Panc1 (cell line): Measurements from ENCODE around the gene SAPCD1. TPM values are rescaled to one million over a fixed set of nuclear protein-coding genes. Genes with fewer than 3 reads are reported as not detected.

Experiments
- ATAC-seq: fragments of 200-7000 bp; cut with Tn5 transposase; 2 replicates; pipeline ENCODE4 v1.9.1; 2020; ENCODE audit warnings: mild to moderate bottlenecking, moderate library complexity
- BruUV-seq: library from RNA; stranded (reverse); fragments of 400-500 nt; replicated peaks from 2 replicates; lab custom pipeline; 2021; lab: Mats Ljungman, UMichigan
- CTCF ChIA-PET: fragments of 300-600 bp; sonication (Branson Sonifier 250); formaldehyde crosslinking; loops from one replicate; lab custom pipeline; 2022; ENCODE audit warnings: antibody characterized with exemption; lab: Charles Lee
- POLR2A ChIA-PET: fragments of 300-600 bp; sonication (Branson Sonifier 250); formaldehyde crosslinking; loops from one replicate; lab custom pipeline; 2022; ENCODE audit warnings: antibody characterized with exemption; lab: Charles Lee
- DNase-seq: peaks from one replicate; pipeline ENCODE4 v3.0.0-alpha.2; 2010; ENCODE audit warnings: low read depth, low spot score
- H3K27ac ChIP-seq: 2 replicates; pipeline ENCODE4 v1.5.1; 2011; ENCODE audit warnings: mild to moderate bottlenecking, low read length, inconsistent platforms
- H3K27me3 ChIP-seq: fragments of 200-500 bp; sonication (Bioruptor generic); 2 replicates; pipeline ENCODE4 v1.6.0; 2014; ENCODE audit warnings: low read length, inconsistent platforms; ENCODE audit not compliant: control insufficient read depth, insufficient read depth
- H3K36me3 ChIP-seq: fragments of 200-500 bp; sonication (Bioruptor generic); 2 replicates; pipeline ENCODE4 v1.5.1; 2014; ENCODE audit warnings: inconsistent platforms, mild to moderate bottlenecking, low read length, moderate library complexity; ENCODE audit not compliant: control insufficient read depth, insufficient read depth
- H3K4me1 ChIP-seq: 2 replicates; pipeline ENCODE4 v1.5.1; 2011; ENCODE audit warnings: inconsistent platforms, mild to moderate bottlenecking, low read length, moderate library complexity; ENCODE audit not compliant: control insufficient read depth, insufficient read depth
- H3K4me3 ChIP-seq, 2 experiments: 2 replicates each; pipeline ENCODE4 v1.5.1; 2011 to 2012; ENCODE audit warnings: low read depth in 2 of 2, low read length in 2 of 2, mild to moderate bottlenecking in 2 of 2, inconsistent platforms in 1 of 2, moderate library complexity in 1 of 2
- H3K9me3 ChIP-seq: fragments of 200-500 bp; sonication (Bioruptor generic); 2 replicates; pipeline ENCODE4 v1.5.1; 2014; ENCODE audit warnings: low read depth, mild to moderate bottlenecking, inconsistent platforms, low read length, moderate library complexity; ENCODE audit not compliant: control insufficient read depth, insufficient read depth
- CTCF ChIP-seq: fragments of 450-650 bp; IDR thresholded peaks from 2 replicates; pipeline ENCODE4 v1.5.1; 2017; ENCODE audit warnings: mild to moderate bottlenecking
- POLR2AphosphoS5 ChIP-seq: IDR thresholded peaks from 2 replicates; pipeline ENCODE4 v1.6.1; 2012; ENCODE audit warnings: mild to moderate bottlenecking, low read depth, low read length, moderate library complexity
- REST ChIP-seq, 2 experiments: IDR thresholded peaks; 2 replicates each; pipeline ENCODE4 v1.6.1; 2011 to 2012; ENCODE audit warnings: low read depth in 2 of 2, control low read depth in 1 of 2, low read length in 1 of 2, mild to moderate bottlenecking in 1 of 2, moderate library complexity in 1 of 2; ENCODE audit not compliant: insufficient read depth in 1 of 2
- SIN3A ChIP-seq: IDR thresholded peaks from 2 replicates; pipeline ENCODE4 v1.6.1; 2012; ENCODE audit warnings: low read depth, mild to moderate bottlenecking, low read length, moderate library complexity, borderline replicate concordance; ENCODE audit not compliant: insufficient read depth
- TCF7L2 ChIP-seq: IDR thresholded peaks from 2 replicates; pipeline ENCODE4 v1.6.1; 2011; ENCODE audit warnings: mild to moderate bottlenecking, low read depth, low read length, inconsistent platforms
- in situ Hi-C: cut with HindIII; loops from 2 replicates; pipeline ENCODE4 v1.10.0; 2016; ENCODE audit warnings: low sequenced_read_pairs, low pct_unique_long_range_greater_than_20kb
- intact Hi-C: fragments of 100-400 bp; cut with micrococcal nuclease; formaldehyde crosslinking; loops from one replicate; pipeline ENCODE4 v1.10.0; 2022; ENCODE audit not compliant: unreplicated experiment
- total RNA-seq: library from RNA; stranded (reverse); gene quantifications from one replicate; pipeline ENCODE4 v1.2.1, GENCODE V29; 2021; ENCODE audit not compliant: unreplicated experiment

The SAPCD1 gene
- total RNA-seq, 1 experiment from 2014 or later: 6.3 TPM

GRCh38 chr6:31782126-31782855 is 19.8 kb downstream of the SAPCD1 start:
- Histone ChIP-seq H3K36me3 (no peaks in the 10 kb centered on the region), H3K27ac (no peak overlapping the region), H3K27me3 (no peaks in the 10 kb centered on the region), H3K4me3 (no peak overlapping the region), H3K4me1 (peaks cover 7% of the 10 kb centered on the region), H3K9me3 (no peaks in the 10 kb centered on the region)
- BruUV-seq: no TSS peak
- intact Hi-C loops: no loop called here
- CTCF ChIA-PET: no interaction called here
- DNase-seq: no peak
- POLR2A ChIA-PET: no interaction called here
- in situ Hi-C loops: no loop called here
- no peak for TF ChIP-seq TCF7L2
- no peak for TF ChIP-seq REST (IDR thresholded peaks at IDR 0.05; ENCODE audit: insufficient read depth in 1 of 2, low read depth in 2 of 2, low read length in 1 of 2)
- no peak for TF ChIP-seq CTCF
- no peak; the same call in 1 of the 2 replicates for TF ChIP-seq POLR2AphosphoS5
- no peak for TF ChIP-seq SIN3A
- ATAC-seq: no peak

GRCh38 chr6:31784098-31784925 is 21.9 kb downstream of the SAPCD1 start:
- in situ Hi-C loops: no loop called here
- H3K36me3 ChIP-seq: peaks cover 6% of the 10 kb centered on the region; the same call in 1 of the 2 replicates
- intact Hi-C loops: no loop called here
- BruUV-seq: no TSS peak
- H3K9me3 ChIP-seq: no peaks in the 10 kb centered on the region
- ChIA-PET POLR2A (interaction anchor here (0.6 kb wide), 1 partner anchor 72 kb away, joined by 3 read pairs; no protein-coding TSS in a partner anchor), CTCF (no interaction called here)
- no peak for DNase-seq
- no peak overlapping the region for H3K4me3 ChIP-seq
- H3K4me1 ChIP-seq: no peaks in the 10 kb centered on the region
- ATAC-seq: no peak
- no peak overlapping the region for H3K27ac ChIP-seq
- no peaks in the 10 kb centered on the region for H3K27me3 ChIP-seq
- TF ChIP-seq TCF7L2: no peak
- TF ChIP-seq REST (IDR thresholded peaks at IDR 0.05; ENCODE audit: insufficient read depth in 1 of 2, low read depth in 2 of 2, low read length in 1 of 2): no peak
- no peak for TF ChIP-seq POLR2AphosphoS5
- no peak for TF ChIP-seq CTCF
